Hepatocyte (in vitro differentiated cells): Measurements from ENCODE around the gene TMEM131L.

ENCODE experiments used
- CTCF ChIP-seq: fragments of 200-600 bp; sonication (generic); IDR thresholded peaks from 2 replicates; pipeline ENCODE4 v1.5.1; 2016; ENCODE audit warnings: antibody characterized with exemption, mild to moderate bottlenecking; ENCODE audit not compliant: poor library complexity
- EZH2 ChIP-seq: fragments of 200-600 bp; sonication (generic); IDR thresholded peaks from 2 replicates; pipeline ENCODE4 v1.6.1; 2016; ENCODE audit warnings: antibody characterized with exemption, mild to moderate bottlenecking, borderline replicate concordance

GRCh38 chr4:153531000-153531358 is 64.8 kb downstream of the TMEM131L start:
- TF ChIP-seq CTCF (no peak), EZH2 (no peak)
